Measurements from ENCODE around the gene ENGASE.

ENGASE gene

DNA sequence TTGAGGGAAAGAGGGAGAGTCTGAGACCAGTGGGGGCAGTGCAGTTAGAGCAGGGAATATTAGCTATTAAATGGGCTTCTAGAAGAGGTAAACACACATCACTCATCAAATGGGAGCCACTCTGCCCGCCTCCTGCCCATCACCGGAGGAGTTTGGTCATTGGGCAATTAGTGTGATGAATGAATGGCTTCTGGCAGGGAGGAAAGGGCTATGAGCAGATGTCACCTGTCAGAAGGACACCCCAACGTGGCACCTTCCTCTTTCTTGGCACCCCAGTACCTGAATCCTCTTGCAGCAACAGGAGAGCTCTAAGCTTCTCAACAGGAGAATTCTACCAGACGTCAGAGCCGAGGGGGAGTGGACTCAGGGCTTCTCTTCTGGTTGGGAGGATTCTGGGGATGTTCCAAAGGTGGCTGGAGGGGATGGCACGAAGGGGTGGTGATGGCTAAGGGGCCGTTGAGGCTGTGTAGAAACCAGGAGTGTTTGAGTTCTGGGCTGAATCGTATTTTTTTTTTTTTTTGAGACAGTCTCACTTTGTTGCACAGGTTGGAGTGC lies 39.6 kb upstream of the ENGASE start:
- Histone ChIP-seq H3K4me1 (ENCODE audit: control insufficient read depth in 1 of 2, insufficient read depth in 2 of 2, low read length in 2 of 2) (peaks cover 7 to 9% of the 10 kb centered on the region in 2 experiments), H3K9ac (ENCODE audit: low read length) (no peak overlapping the region), H2BK12ac (ENCODE audit: low read length) (no peak overlapping the region), H2BK5ac (ENCODE audit: low read depth, low read length, poor library complexity) (no peak overlapping the region), H3K4me3 (ENCODE audit: low read depth, low read length) (no peak overlapping the region), H3K23ac (ENCODE audit: low read length) (no peak overlapping the region), H4K12ac (ENCODE audit: low read depth, low read length) (no peak overlapping the region), H3K36me3 (ENCODE audit: control insufficient read depth in 1 of 2, insufficient read depth in 2 of 2, low read length in 2 of 2) (no peaks in the 10 kb centered on the region), H2AFZ (ENCODE audit: insufficient read depth, low read length, poor library complexity) (no peak overlapping the region), H3K14ac (ENCODE audit: low read length) (no peak overlapping the region), H2BK120ac (ENCODE audit: insufficient read depth, low read length, poor library complexity) (no peak overlapping the region), H3K27me3 (ENCODE audit: insufficient read depth, low read length) (no peaks in the 10 kb centered on the region), H3K27ac (ENCODE audit: low read depth, low read length) (no peak overlapping the region), H2AK5ac (ENCODE audit: low read length) (no peak overlapping the region), H3K79me2 (ENCODE audit: control insufficient read depth, insufficient read depth, low read length, poor library complexity) (no peaks in the 10 kb centered on the region), H3K79me1 (ENCODE audit: low read length) (no peaks in the 10 kb centered on the region), H3K18ac (ENCODE audit: low read length) (no peak overlapping the region), H4K91ac (ENCODE audit: low read depth, low read length) (no peak overlapping the region), H4K8ac (ENCODE audit: low read depth, low read length) (no peak overlapping the region), H3K9me3 (ENCODE audit: insufficient read depth, low read depth, low read length) (peaks cover 3% of the 10 kb centered on the region), H3K4ac (ENCODE audit: low read depth, low read length) (no peak overlapping the region), H3K4me2 (ENCODE audit: low read length) (no peak overlapping the region)
- no peak for DNase-seq
- no CpG with 5 or more reads among the region's 8 CpGs for WGBS (ENCODE audit: extremely low coverage, insufficient coverage, insufficient read length)

DNA sequence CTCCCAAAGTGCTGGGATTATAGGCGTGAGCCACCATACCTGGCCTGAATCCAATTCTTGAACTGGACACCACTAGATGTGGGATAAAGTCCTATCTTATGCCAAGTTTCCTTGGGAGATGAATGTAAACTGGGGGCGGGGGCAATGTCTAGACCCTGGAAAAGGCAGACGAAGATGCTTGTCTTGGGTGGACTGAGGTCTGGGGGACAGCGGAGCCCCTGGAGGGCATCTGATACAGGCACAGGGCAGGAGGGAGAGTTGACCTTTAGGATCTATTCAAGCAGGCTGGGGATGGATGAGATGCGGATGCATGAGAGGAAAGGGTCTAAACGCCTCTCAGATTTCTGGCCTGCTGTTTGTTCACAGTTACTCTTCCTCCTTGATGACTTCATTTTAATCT lies 38.9 kb upstream of the ENGASE start:
- no peak overlapping the region for H2BK12ac ChIP-seq (ENCODE audit: low read length)
- H3K18ac ChIP-seq (ENCODE audit: low read length) = no peak overlapping the region
- no peak overlapping the region for H3K9ac ChIP-seq (ENCODE audit: low read length)
- WGBS (ENCODE audit: extremely low coverage, insufficient coverage, insufficient read length) = no CpG with 5 or more reads among the region's 6 CpGs
- H3K36me3 ChIP-seq (ENCODE audit: control insufficient read depth in 1 of 2, insufficient read depth in 2 of 2, low read length in 2 of 2) = no peaks in the 10 kb centered on the region
- no peak for DNase-seq
- peaks cover 7 to 9% of the 10 kb centered on the region in 2 experiments for H3K4me1 ChIP-seq (ENCODE audit: control insufficient read depth in 1 of 2, insufficient read depth in 2 of 2, low read length in 2 of 2)
- no peak overlapping the region for H3K23ac ChIP-seq (ENCODE audit: low read length)
- no peak overlapping the region for H3K4me2 ChIP-seq (ENCODE audit: low read length)
- peaks cover 3% of the 10 kb centered on the region for H3K9me3 ChIP-seq (ENCODE audit: insufficient read depth, low read depth, low read length)
- no peaks in the 10 kb centered on the region for H3K79me1 ChIP-seq (ENCODE audit: low read length)
- H4K12ac ChIP-seq (ENCODE audit: low read depth, low read length) = no peak overlapping the region
- no peak overlapping the region for H2AK5ac ChIP-seq (ENCODE audit: low read length)
- H3K27me3 ChIP-seq (ENCODE audit: insufficient read depth, low read length) = no peaks in the 10 kb centered on the region
- H3K79me2 ChIP-seq (ENCODE audit: control insufficient read depth, insufficient read depth, low read length, poor library complexity) = no peaks in the 10 kb centered on the region
- H3K4ac ChIP-seq (ENCODE audit: low read depth, low read length) = no peak overlapping the region
- no peak overlapping the region for H3K27ac ChIP-seq (ENCODE audit: low read depth, low read length)
- no peak overlapping the region for H2BK120ac ChIP-seq (ENCODE audit: insufficient read depth, low read length, poor library complexity)
- H3K14ac ChIP-seq (ENCODE audit: low read length) = no peak overlapping the region
- no peak overlapping the region for H4K8ac ChIP-seq (ENCODE audit: low read depth, low read length)
- no peak overlapping the region for H4K91ac ChIP-seq (ENCODE audit: low read depth, low read length)
- H2AFZ ChIP-seq (ENCODE audit: insufficient read depth, low read length, poor library complexity) = no peak overlapping the region
- no peak overlapping the region for H3K4me3 ChIP-seq (ENCODE audit: low read depth, low read length)
- no peak overlapping the region for H2BK5ac ChIP-seq (ENCODE audit: low read depth, low read length, poor library complexity)

DNA sequence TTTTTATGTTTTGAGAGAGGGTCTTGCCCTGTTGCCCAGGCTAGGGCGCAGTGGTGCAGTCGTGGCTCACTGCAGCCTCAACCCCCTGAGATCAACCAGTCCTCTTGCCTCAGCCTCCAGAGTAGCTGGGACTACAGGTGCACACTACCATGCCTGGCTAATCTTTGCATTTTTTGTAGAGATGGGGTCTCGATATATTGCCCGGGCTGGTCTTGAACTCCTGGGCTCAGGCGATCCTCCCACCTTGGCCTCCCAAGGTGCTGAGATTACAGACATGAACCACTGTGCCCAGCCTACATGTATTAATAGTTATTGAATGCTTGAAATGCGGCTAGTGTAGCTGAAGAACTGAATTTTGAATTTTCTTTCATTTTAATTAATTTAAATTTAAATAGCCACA lies 38.4 kb upstream of the ENGASE start:
- no peak overlapping the region for H2BK120ac ChIP-seq (ENCODE audit: insufficient read depth, low read length, poor library complexity)
- no peak overlapping the region for H4K8ac ChIP-seq (ENCODE audit: low read depth, low read length)
- no peak overlapping the region for H3K4me2 ChIP-seq (ENCODE audit: low read length)
- H3K79me1 ChIP-seq (ENCODE audit: low read length) = no peaks in the 10 kb centered on the region
- H3K4ac ChIP-seq (ENCODE audit: low read depth, low read length) = no peak overlapping the region
- H3K18ac ChIP-seq (ENCODE audit: low read length) = no peak overlapping the region
- no peak overlapping the region for H2BK12ac ChIP-seq (ENCODE audit: low read length)
- no peak overlapping the region for H2AFZ ChIP-seq (ENCODE audit: insufficient read depth, low read length, poor library complexity)
- no peak for DNase-seq
- H3K27ac ChIP-seq (ENCODE audit: low read depth, low read length) = no peak overlapping the region
- H4K12ac ChIP-seq (ENCODE audit: low read depth, low read length) = no peak overlapping the region
- H3K9me3 ChIP-seq (ENCODE audit: insufficient read depth, low read depth, low read length) = peaks cover 3% of the 10 kb centered on the region
- H3K23ac ChIP-seq (ENCODE audit: low read length) = no peak overlapping the region
- no peak overlapping the region for H2BK5ac ChIP-seq (ENCODE audit: low read depth, low read length, poor library complexity)
- no peak overlapping the region for H3K4me3 ChIP-seq (ENCODE audit: low read depth, low read length)
- H3K27me3 ChIP-seq (ENCODE audit: insufficient read depth, low read length) = no peaks in the 10 kb centered on the region
- no CpG with 5 or more reads among the region's 6 CpGs for WGBS (ENCODE audit: extremely low coverage, insufficient coverage, insufficient read length)
- H3K14ac ChIP-seq (ENCODE audit: low read length) = no peak overlapping the region
- no peak overlapping the region for H3K9ac ChIP-seq (ENCODE audit: low read length)
- H3K79me2 ChIP-seq (ENCODE audit: control insufficient read depth, insufficient read depth, low read length, poor library complexity) = no peaks in the 10 kb centered on the region
- H4K91ac ChIP-seq (ENCODE audit: low read depth, low read length) = no peak overlapping the region
- H2AK5ac ChIP-seq (ENCODE audit: low read length) = no peak overlapping the region
- no peaks in the 10 kb centered on the region for H3K36me3 ChIP-seq (ENCODE audit: control insufficient read depth in 1 of 2, insufficient read depth in 2 of 2, low read length in 2 of 2)
- H3K4me1 ChIP-seq (ENCODE audit: control insufficient read depth in 1 of 2, insufficient read depth in 2 of 2, low read length in 2 of 2) = peaks cover 7 to 9% of the 10 kb centered on the region in 2 experiments

DNA sequence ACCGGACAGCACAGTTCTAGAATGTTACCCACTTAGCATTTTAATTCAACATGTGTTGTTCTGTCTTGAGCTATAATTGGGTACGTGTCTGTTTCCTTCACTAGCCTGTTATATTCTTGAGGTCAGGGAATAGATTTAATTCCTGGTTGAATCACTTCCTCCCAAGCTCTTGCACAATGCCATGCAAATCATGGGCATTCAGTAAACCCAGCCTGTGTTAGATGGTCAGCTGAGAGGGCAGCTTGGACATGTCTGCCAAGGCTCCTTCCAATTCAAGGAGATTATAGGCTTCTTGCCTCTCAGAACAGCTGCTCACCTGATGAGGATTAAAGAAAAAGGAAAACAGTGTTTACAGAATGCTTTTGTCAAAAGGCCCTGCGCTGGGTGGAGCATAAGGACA lies 38.0 kb upstream of the ENGASE start:
- Histone ChIP-seq H3K9me3 (ENCODE audit: insufficient read depth, low read depth, low read length) (peaks cover 3% of the 10 kb centered on the region), H3K36me3 (ENCODE audit: control insufficient read depth in 1 of 2, insufficient read depth in 2 of 2, low read length in 2 of 2) (no peaks in the 10 kb centered on the region), H3K27ac (ENCODE audit: low read depth, low read length) (no peak overlapping the region), H3K23ac (ENCODE audit: low read length) (no peak overlapping the region), H4K91ac (ENCODE audit: low read depth, low read length) (no peak overlapping the region), H2AFZ (ENCODE audit: insufficient read depth, low read length, poor library complexity) (no peak overlapping the region), H3K79me1 (ENCODE audit: low read length) (no peaks in the 10 kb centered on the region), H3K18ac (ENCODE audit: low read length) (no peak overlapping the region), H2BK5ac (ENCODE audit: low read depth, low read length, poor library complexity) (no peak overlapping the region), H2AK5ac (ENCODE audit: low read length) (no peak overlapping the region), H3K14ac (ENCODE audit: low read length) (no peak overlapping the region), H3K4me3 (ENCODE audit: low read depth, low read length) (no peak overlapping the region), H3K79me2 (ENCODE audit: control insufficient read depth, insufficient read depth, low read length, poor library complexity) (no peaks in the 10 kb centered on the region), H4K12ac (ENCODE audit: low read depth, low read length) (no peak overlapping the region), H4K8ac (ENCODE audit: low read depth, low read length) (no peak overlapping the region), H3K9ac (ENCODE audit: low read length) (no peak overlapping the region), H3K27me3 (ENCODE audit: insufficient read depth, low read length) (no peaks in the 10 kb centered on the region), H3K4me2 (ENCODE audit: low read length) (no peak overlapping the region), H3K4ac (ENCODE audit: low read depth, low read length) (no peak overlapping the region), H2BK12ac (ENCODE audit: low read length) (no peak overlapping the region), H3K4me1 (ENCODE audit: control insufficient read depth in 1 of 2, insufficient read depth in 2 of 2, low read length in 2 of 2) (peaks cover 7 to 9% of the 10 kb centered on the region in 2 experiments), H2BK120ac (ENCODE audit: insufficient read depth, low read length, poor library complexity) (no peak overlapping the region)
- DNase-seq = no peak
- WGBS (ENCODE audit: extremely low coverage, insufficient coverage, insufficient read length) = no CpG with 5 or more reads among the region's 3 CpGs
